Measurements from ENCODE around the gene SLCO3A1.

Gene SLCO3A1

GRCh38 chr15:92000709-92001108, 147.2 kb downstream of the SLCO3A1 start:
- peak; percentile 11 for DNase-seq (ENCODE audit: low read depth, low spot score)

GRCh38 chr15:92001307-92001706, 147.8 kb downstream of the SLCO3A1 start:
- DNase-seq (ENCODE audit: low read depth, low spot score), result no peak

- no peak for DNase-seq (ENCODE audit: low read depth, low spot score)
Observed at GRCh38 chr15:92002666-92003065, 149.2 kb downstream of the SLCO3A1 start.

- no peak for DNase-seq (ENCODE audit: low read depth, low spot score)
Observed at GRCh38 chr15:92003515-92004067, 150.1 kb downstream of the SLCO3A1 start.

GRCh38 chr15:92005154-92005553, 151.6 kb downstream of the SLCO3A1 start:
- no peak for DNase-seq (ENCODE audit: low read depth, low spot score)

- no peak for DNase-seq (ENCODE audit: low read depth, low spot score)
Observed at GRCh38 chr15:92006186-92007028, 152.9 kb downstream of the SLCO3A1 start.

- no peak for DNase-seq (ENCODE audit: low read depth, low spot score)
Observed at GRCh38 chr15:92009162-92009561, 155.7 kb downstream of the SLCO3A1 start.

GRCh38 chr15:92011611-92012367, 158.3 kb downstream of the SLCO3A1 start:
- peak; percentile 80 for DNase-seq (ENCODE audit: low read depth, low spot score)

- DNase-seq (ENCODE audit: low read depth, low spot score), result no peak
Observed at GRCh38 chr15:92012368-92012629, 158.8 kb downstream of the SLCO3A1 start.

- no peak for DNase-seq (ENCODE audit: low read depth, low spot score)
Observed at GRCh38 chr15:92012881-92013280, 159.4 kb downstream of the SLCO3A1 start.

- no peak for DNase-seq (ENCODE audit: low read depth, low spot score)
Observed at GRCh38 chr15:92014281-92015030, 160.9 kb downstream of the SLCO3A1 start.

GRCh38 chr15:92017882-92018534, 164.5 kb downstream of the SLCO3A1 start:
- DNase-seq (ENCODE audit: low read depth, low spot score), result no peak

- no peak for DNase-seq (ENCODE audit: low read depth, low spot score)
Observed at GRCh38 chr15:92018535-92019239, 165.2 kb downstream of the SLCO3A1 start.

GRCh38 chr15:92019706-92020105, 166.2 kb downstream of the SLCO3A1 start:
- DNase-seq (ENCODE audit: low read depth, low spot score), result no peak

- DNase-seq (ENCODE audit: low read depth, low spot score), result no peak
Observed at GRCh38 chr15:92020207-92020606, 166.7 kb downstream of the SLCO3A1 start.

- DNase-seq (ENCODE audit: low read depth, low spot score), result peak; percentile 16
Observed at GRCh38 chr15:92020804-92021203, 167.3 kb downstream of the SLCO3A1 start.

- DNase-seq (ENCODE audit: low read depth, low spot score), result no peak
Observed at GRCh38 chr15:92021792-92022191, 168.3 kb downstream of the SLCO3A1 start.

GRCh38 chr15:92023965-92024364, 170.5 kb downstream of the SLCO3A1 start:
- DNase-seq (ENCODE audit: low read depth, low spot score), result no peak

GRCh38 chr15:92025706-92026270, 172.3 kb downstream of the SLCO3A1 start:
- no peak for DNase-seq (ENCODE audit: low read depth, low spot score)

GRCh38 chr15:92028389-92028724, 174.8 kb downstream of the SLCO3A1 start:
- no peak for DNase-seq (ENCODE audit: low read depth, low spot score)

GRCh38 chr15:92029767-92030166, 176.3 kb downstream of the SLCO3A1 start:
- DNase-seq (ENCODE audit: low read depth, low spot score), result no peak
